Tibial nerve (tissue), 4 donors: ENCODE data around the gene VOPP1. TPM values are rescaled to one million over a fixed set of nuclear protein-coding genes. Genes with fewer than 3 reads are reported as not detected.
"Not testable (repeated sequence)": the region's sequence is repeated elsewhere in the genome, so short reads cannot be mapped to it uniquely, and the experiment has no call there.

ENCODE experiments used
- DNase-seq, 2 donors: peaks; one replicate each; pipeline ENCODE4 v3.0.0-alpha.2; 2019; ENCODE audit warnings: low spot score in 2 of 2
- H3K27ac ChIP-seq, 4 donors: fragments of 200-600 bp; sonication (generic) in 3 of 4; one replicate each; pipeline ENCODE4 v1.5.1; 2017 to 2019; ENCODE audit warnings: mild to moderate bottlenecking in 1 of 4
- H3K27me3 ChIP-seq, 2 donors: fragments of 200-600 bp; sonication (generic) in 1 of 2; one replicate each; pipeline versions ENCODE4 v1.5.1 to v1.6.0; 2017 to 2019
- H3K36me3 ChIP-seq, 3 donors: fragments of 200-600 bp; sonication (generic); one replicate each; pipeline ENCODE4 v1.5.1; 2018 to 2019
- H3K4me1 ChIP-seq, 4 donors: fragments of 200-600 bp; sonication (generic) in 3 of 4; one replicate each; pipeline ENCODE4 v1.5.1; 2017 to 2019
- H3K4me3 ChIP-seq, 4 donors: fragments of 200-600 bp; sonication (generic) in 3 of 4; one replicate each; pipeline ENCODE4 v1.5.1; 2017 to 2019; ENCODE audit warnings: mild to moderate bottlenecking in 1 of 4, moderate library complexity in 1 of 4
- H3K9me3 ChIP-seq, 4 donors: fragments of 200-600 bp; sonication (generic) in 3 of 4; one replicate each; pipeline ENCODE4 v1.5.1; 2017 to 2019
- CTCF ChIP-seq, 5 experiments: fragments of 200-600 bp in 3 of 5; fragments of 450-650 bp in 2 of 5; sonication (generic) in 3 of 5; IDR thresholded peaks; one replicate each; pipeline ENCODE4 v1.5.1; 2016 to 2019; ENCODE audit warnings: antibody characterized with exemption in 5 of 5, mild to moderate bottlenecking in 3 of 5, moderate library complexity in 2 of 5
- EP300 ChIP-seq, 2 donors: sonication (generic); formaldehyde crosslinking; IDR thresholded peaks; one replicate each; pipeline ENCODE4 v1.6.1; 2017; ENCODE audit warnings: antibody characterized with exemption in 2 of 2, mild to moderate bottlenecking in 1 of 2
- POLR2A ChIP-seq, 2 donors: fragments of 450-650 bp; IDR thresholded peaks; one replicate each; pipeline ENCODE4 v1.6.1; 2017; ENCODE audit warnings: antibody characterized with exemption in 2 of 2, mild to moderate bottlenecking in 2 of 2, moderate library complexity in 2 of 2
- WGBS, 2 donors: methylation state at CpG; one replicate each; pipeline ENCODE4 v1.1.5; 2018; 5-methylcytosine and 5-hydroxymethylcytosine counted together
- total RNA-seq, 4 donors: library from RNA; depleted of rRNA; stranded (reverse); fragments of >200 nt; gene quantifications; one replicate each; pipeline ENCODE4 v1.1.0, GENCODE V29; 2016

Gene VOPP1
- total RNA-seq, 4 donors from 2014 or later: 49.2 to 58.5 (median 54.8) TPM

GRCh38 chr7:55514546-55515265 is 57.6 kb downstream of the VOPP1 start:
- Histone ChIP-seq H3K27me3 (no peaks in the 10 kb centered on the region), H3K4me3 (no peak overlapping the region), H3K4me1 (no peaks in the 10 kb centered on the region), H3K9me3 (no peaks in the 10 kb centered on the region), H3K36me3 (peaks cover 0 to 50% (median 15%) of the 10 kb centered on the region in 3 donors), H3K27ac (no peak overlapping the region)
- TF ChIP-seq POLR2A (IDR thresholded peaks at IDR 0.05) (no peak), CTCF (IDR thresholded peaks at IDR 0.05) (no peak)
- 90 to 97% methylated on average over 5 to 6 of the region's 6 CpGs for WGBS, 2 donors
- no peak for DNase-seq

GRCh38 chr7:55513868-55514267 is 58.4 kb downstream of the VOPP1 start:
- TF ChIP-seq CTCF (IDR thresholded peaks at IDR 0.05): no peak
- no peak for TF ChIP-seq POLR2A (IDR thresholded peaks at IDR 0.05)
- no peak for TF ChIP-seq EP300 (IDR thresholded peaks at IDR 0.05)
- no peak for DNase-seq
- Histone ChIP-seq H3K27ac (no peak overlapping the region), H3K9me3 (no peaks in the 10 kb centered on the region), H3K27me3 (no peaks in the 10 kb centered on the region), H3K4me1 (no peaks in the 10 kb centered on the region), H3K36me3 (peaks cover 0 to 50% (median 15%) of the 10 kb centered on the region in 3 donors), H3K4me3 (no peak overlapping the region)
- 81 to 97% methylated on average over 5 of the region's 5 CpGs for WGBS, 2 donors

- WGBS, 2 donors: 87 to 88% methylated on average over 10 of the region's 10 CpGs
- Histone ChIP-seq H3K27me3 (no peaks in the 10 kb centered on the region), H3K4me1 (no peaks in the 10 kb centered on the region), H3K4me3 (no peak overlapping the region), H3K9me3 (no peaks in the 10 kb centered on the region), H3K36me3 (peaks cover 0 to 43% (median 13%) of the 10 kb centered on the region in 3 donors), H3K27ac (no peak overlapping the region)
- TF ChIP-seq POLR2A (IDR thresholded peaks at IDR 0.05) (no peak), CTCF (IDR thresholded peaks at IDR 0.05) (no peak), EP300 (IDR thresholded peaks at IDR 0.05) (no peak)
- no peak for DNase-seq
Observed at GRCh38 chr7:55512635-55513191, 59.6 kb downstream of the VOPP1 start.

GRCh38 chr7:55510621-55511020 is 61.7 kb downstream of the VOPP1 start:
- no peak for DNase-seq

GRCh38 chr7:55510206-55510605 is 62.1 kb downstream of the VOPP1 start:
- not testable (repeated sequence) for H3K9me3 ChIP-seq, H3K4me1 ChIP-seq, H3K4me3 ChIP-seq, H3K27me3 ChIP-seq, DNase-seq, H3K27ac ChIP-seq
- H3K36me3 ChIP-seq: peaks cover 0 to 27% (median 7%) of the 10 kb centered on the region in 3 donors
- 78 to 82% methylated on average over 1 of the region's 1 CpG for whole genome bisulfite sequencing, 2 donors

More at GRCh38 chr7:55510621-55511020, 61.7 kb downstream of the VOPP1 start:
- 88 to 97% methylated on average over 3 of the region's 3 CpGs for WGBS, 2 donors
- H3K4me1 ChIP-seq: no peaks in the 10 kb centered on the region
- H3K36me3 ChIP-seq: peaks cover 0 to 31% (median 7%) of the 10 kb centered on the region in 3 donors
- TF ChIP-seq CTCF (IDR thresholded peaks at IDR 0.05) (no peak), EP300 (IDR thresholded peaks at IDR 0.05) (no peak), POLR2A (IDR thresholded peaks at IDR 0.05) (no peak)
- no peaks in the 10 kb centered on the region for H3K9me3 ChIP-seq
- no peaks in the 10 kb centered on the region for H3K27me3 ChIP-seq
- H3K27ac ChIP-seq: no peak overlapping the region
- no peak overlapping the region for H3K4me3 ChIP-seq
